K562 (cell line): ENCODE measurements around the gene FN1. TPM values are rescaled to one million over a fixed set of nuclear protein-coding genes. Genes with fewer than 3 reads are reported as not detected.

ENCODE experiments used
- CHD4 ChIP-seq: fragments of 200-600 bp; sonication (generic); IDR thresholded peaks from 3 replicates; pipeline ENCODE4 v1.6.1; 2012; ENCODE audit warnings: low read depth, mild to moderate bottlenecking, mixed read lengths, low read length, inconsistent platforms; ENCODE audit not compliant: insufficient read depth, insufficient replicate concordance, poor library complexity, severe bottlenecking
- MXD1 ChIP-seq: fragments of 250-450 bp; sonication (Bioruptor Pico); IDR thresholded peaks from 2 replicates; pipeline ENCODE4 v1.8.0; 2021; ENCODE audit warnings: borderline replicate concordance, mild to moderate bottlenecking, moderate library complexity; ENCODE audit not compliant: poor library complexity, severe bottlenecking
- PBX2 ChIP-seq, 2 experiments: IDR thresholded peaks in 1 of 2; conservative IDR thresholded peaks in 1 of 2; 2 replicates each; pipeline ENCODE4 v1.6.1; 2016; ENCODE audit warnings: low read depth in 2 of 2, mild to moderate bottlenecking in 1 of 2, missing compliant biosample characterization in 1 of 2, missing genetic modification characterization in 1 of 2, moderate library complexity in 1 of 2
- SMARCC2 ChIP-seq: fragments of 450-650 bp; IDR thresholded peaks from 2 replicates; pipeline ENCODE4 v1.6.1; 2017; ENCODE audit warnings: antibody characterized with exemption, moderate library complexity, mild to moderate bottlenecking, low read depth
- THRAP3 ChIP-seq: fragments of 450-650 bp; IDR thresholded peaks from 2 replicates; pipeline ENCODE4 v1.6.1; 2016; ENCODE audit warnings: mild to moderate bottlenecking, inconsistent platforms, borderline replicate concordance
- ZNF224 ChIP-seq: sonication (generic); formaldehyde crosslinking; IDR thresholded peaks from 2 replicates; pipeline ENCODE4 v1.8.0; 2022; ENCODE audit warnings: mild to moderate bottlenecking, missing genetic modification reagents
- ZNF445 ChIP-seq: fragments of 250-450 bp; sonication (Bioruptor Pico); IDR thresholded peaks from 2 replicates; pipeline ENCODE4 v1.4.0; 2020; ENCODE audit warnings: low read depth, mild to moderate bottlenecking, moderate library complexity
- polyA plus RNA-seq, 8 experiments: library from polyadenylated mRNA; depleted of rRNA in 4 of 8; stranded (reverse) in 5 of 8; unstranded in 3 of 8; fragments of >200 nt; fragmentation: Nextera tagmentation in 2 of 8; fragmentation: Illumina TruSeq in 1 of 8; extraction: Ambion mirVana in 2 of 8; extraction: Trizol in 1 of 8; gene quantifications; 2 replicates each; pipeline versions ENCODE4 v1.2.1 to v1.2.3, GENCODE V29; 2011 to 2014; ENCODE audit warnings: inconsistent platforms in 1 of 8, missing spikeins in 1 of 8
- total RNA-seq, 7 experiments: library from RNA; depleted of rRNA in 6 of 7; stranded (reverse); fragments of >200 nt in 6 of 7; fragmentation: Illumina TruSeq in 2 of 7; extraction: Trizol in 2 of 7; gene quantifications; 2 replicates each; pipeline versions ENCODE4 v1.2.1 to v1.2.3, GENCODE V29; 2011 to 2021; ENCODE audit warnings: low replicate concordance in 1 of 7

Gene FN1
- total and polyA plus RNA-seq, 9 of the 15 experiments (the other 6 are each of a cell fraction or from before 2014, with no cell fraction given): 7.4 to 19.1 (median 11.2) TPM

DNA sequence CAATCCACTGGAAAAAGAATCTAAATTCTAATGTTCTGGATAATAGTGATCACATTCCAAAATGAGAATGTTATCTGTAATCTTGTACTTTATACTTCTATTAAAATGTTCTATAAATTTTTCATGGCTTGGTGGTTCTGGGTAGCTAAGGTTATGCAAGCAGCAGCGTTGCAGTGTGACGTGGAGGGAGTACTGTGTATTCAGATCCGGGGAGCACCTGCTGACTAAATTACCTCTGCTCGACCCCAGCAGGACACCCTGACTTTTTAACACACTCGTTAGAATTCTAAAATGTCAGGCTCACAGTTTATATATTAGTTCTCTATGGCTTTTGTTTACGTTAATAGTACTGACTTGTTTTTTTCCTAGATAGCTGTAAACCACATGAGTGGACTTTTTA is 111.1 kb downstream of the FN1 start (continued):
- TF ChIP-seq PBX2 (CRISPR knock-in tag; IDR thresholded peaks at IDR 0.05; ENCODE audit: low read depth) (no peak), PBX2 (tag; conservative IDR thresholded peaks at IDR 0.05; ENCODE audit: low read depth) (no peak), THRAP3 (no peak), SMARCC2 (no peak), CHD4 (no peak), ZNF445 (CRISPR knock-in tag) (no peak), ZNF224 (no peak), MXD1 (no peak)
